ENCODE measurements around the gene TM4SF4.

GRCh38 chr3:149449182-149449581, 25.3 kb upstream of the TM4SF4 start:
- TF ChIP-seq POLR2AphosphoS5 (IDR thresholded peaks at IDR 0.05), result no peak
- TF ChIP-seq CTCF (IDR thresholded peaks at IDR 0.05), result no peak
